ENCODE data around the gene APOB. TPM values are rescaled to one million over a fixed set of nuclear protein-coding genes. Genes with fewer than 3 reads are reported as not detected.
"Not testable (repeated sequence)": the region's sequence is repeated elsewhere in the genome, so short reads cannot be mapped to it uniquely, and the experiment has no call there.

Gene APOB
- total RNA-seq, 3 donors from 2014 or later: 0.82 to 1.1 (median 0.95) TPM

- Mint-ChIP-seq H3K36me3 (ENCODE audit: insufficient read depth) (no peaks in the 10 kb centered on the region), H3K9me3 (no peaks in the 10 kb centered on the region), H3K27me3 (ENCODE audit: low read depth) (peaks cover 16% of the 10 kb centered on the region), H3K4me1 (ENCODE audit: low read depth) (no peaks in the 10 kb centered on the region), H3K4me3 (no peak overlapping the region)
- DNase-seq: no peak
- ATAC-seq: no peak
Measured at GRCh38 chr2:21032338-21033236, 11.3 kb downstream of the APOB start.

GRCh38 chr2:21030983-21031968 lies 12.6 kb downstream of the APOB start:
- H3K36me3 Mint-ChIP-seq (ENCODE audit: insufficient read depth): no peaks in the 10 kb centered on the region
- H3K4me3 Mint-ChIP-seq: no peak overlapping the region
- ATAC-seq: no peak
- H3K9me3 Mint-ChIP-seq: no peaks in the 10 kb centered on the region
- no peak for DNase-seq
- H3K27me3 Mint-ChIP-seq (ENCODE audit: low read depth): peaks cover 14% of the 10 kb centered on the region
- H3K4me1 Mint-ChIP-seq (ENCODE audit: low read depth): no peaks in the 10 kb centered on the region

GRCh38 chr2:21029519-21029918 lies 14.4 kb downstream of the APOB start:
- H3K9me3 Mint-ChIP-seq: no peaks in the 10 kb centered on the region
- H3K4me3 Mint-ChIP-seq: no peak overlapping the region
- peaks cover 10% of the 10 kb centered on the region for H3K27me3 Mint-ChIP-seq (ENCODE audit: low read depth)
- no peak for DNase-seq
- no peak for ATAC-seq
- H3K36me3 Mint-ChIP-seq (ENCODE audit: insufficient read depth): no peaks in the 10 kb centered on the region
- H3K4me1 Mint-ChIP-seq (ENCODE audit: low read depth): no peaks in the 10 kb centered on the region

- H3K27me3 Mint-ChIP-seq (ENCODE audit: low read depth): peaks cover 10% of the 10 kb centered on the region
Measured at GRCh38 chr2:21028951-21029350, 14.9 kb downstream of the APOB start.

GRCh38 chr2:21028021-21028947 lies 15.6 kb downstream of the APOB start:
- ATAC-seq (no peak), DNase-seq (no peak)
- Mint-ChIP-seq H3K9me3 (no peaks in the 10 kb centered on the region), H3K4me1 (ENCODE audit: low read depth) (no peaks in the 10 kb centered on the region), H3K27me3 (ENCODE audit: low read depth) (peaks cover 10% of the 10 kb centered on the region), H3K4me3 (no peak overlapping the region), H3K36me3 (ENCODE audit: insufficient read depth) (no peaks in the 10 kb centered on the region)

More at GRCh38 chr2:21028951-21029350, 14.9 kb downstream of the APOB start:
- not testable (repeated sequence) for H3K36me3 Mint-ChIP-seq (ENCODE audit: insufficient read depth); ATAC-seq; H3K9me3 Mint-ChIP-seq; H3K4me1 Mint-ChIP-seq (ENCODE audit: low read depth); DNase-seq; H3K4me3 Mint-ChIP-seq

- H3K4me1 Mint-ChIP-seq (ENCODE audit: low read depth): no peaks in the 10 kb centered on the region
- no peaks in the 10 kb centered on the region for H3K36me3 Mint-ChIP-seq (ENCODE audit: insufficient read depth)
- no peaks in the 10 kb centered on the region for H3K9me3 Mint-ChIP-seq
- H3K27me3 Mint-ChIP-seq (ENCODE audit: low read depth): peaks cover 14% of the 10 kb centered on the region
- no peak overlapping the region for H3K4me3 Mint-ChIP-seq
- ATAC-seq (no peak), DNase-seq (no peak)
Measured at GRCh38 chr2:21026479-21027282, 17.2 kb downstream of the APOB start.

GRCh38 chr2:21025690-21026478 lies 18.0 kb downstream of the APOB start:
- no peak for DNase-seq
- no peaks in the 10 kb centered on the region for H3K9me3 Mint-ChIP-seq
- no peak for ATAC-seq
- peaks cover 14% of the 10 kb centered on the region for H3K27me3 Mint-ChIP-seq (ENCODE audit: low read depth)
- no peak overlapping the region for H3K4me3 Mint-ChIP-seq
- no peaks in the 10 kb centered on the region for H3K36me3 Mint-ChIP-seq (ENCODE audit: insufficient read depth)
- no peaks in the 10 kb centered on the region for H3K4me1 Mint-ChIP-seq (ENCODE audit: low read depth)

GRCh38 chr2:21024722-21025389 lies 19.0 kb downstream of the APOB start:
- Mint-ChIP-seq H3K4me3 (no peak overlapping the region), H3K9me3 (no peaks in the 10 kb centered on the region), H3K27me3 (ENCODE audit: low read depth) (peaks cover 14% of the 10 kb centered on the region), H3K4me1 (ENCODE audit: low read depth) (no peaks in the 10 kb centered on the region), H3K36me3 (ENCODE audit: insufficient read depth) (no peaks in the 10 kb centered on the region)
- no peak for ATAC-seq
- DNase-seq: no peak

GRCh38 chr2:21024198-21024597 lies 19.7 kb downstream of the APOB start:
- Mint-ChIP-seq H3K4me1 (ENCODE audit: low read depth) (no peaks in the 10 kb centered on the region), H3K36me3 (ENCODE audit: insufficient read depth) (no peaks in the 10 kb centered on the region), H3K4me3 (no peak overlapping the region), H3K27me3 (ENCODE audit: low read depth) (peaks cover 14% of the 10 kb centered on the region), H3K9me3 (no peaks in the 10 kb centered on the region)
- no peak for DNase-seq
- ATAC-seq: no peak

GRCh38 chr2:21023419-21024181 lies 20.3 kb downstream of the APOB start:
- no peaks in the 10 kb centered on the region for H3K9me3 Mint-ChIP-seq
- DNase-seq: no peak
- ATAC-seq: no peak
- no peaks in the 10 kb centered on the region for H3K4me1 Mint-ChIP-seq (ENCODE audit: low read depth)
- H3K4me3 Mint-ChIP-seq: no peak overlapping the region
- no peaks in the 10 kb centered on the region for H3K36me3 Mint-ChIP-seq (ENCODE audit: insufficient read depth)
- peaks cover 8% of the 10 kb centered on the region for H3K27me3 Mint-ChIP-seq (ENCODE audit: low read depth)

GRCh38 chr2:21022792-21023367 lies 21.0 kb downstream of the APOB start:
- DNase-seq: no peak
- Mint-ChIP-seq H3K4me1 (ENCODE audit: low read depth) (no peaks in the 10 kb centered on the region), H3K4me3 (no peak overlapping the region), H3K27me3 (ENCODE audit: low read depth) (peaks cover 5% of the 10 kb centered on the region), H3K36me3 (ENCODE audit: insufficient read depth) (no peaks in the 10 kb centered on the region), H3K9me3 (no peaks in the 10 kb centered on the region)
- no peak for ATAC-seq

Data from activated T-cell treated with anti-CD3 and anti-CD28 coated beads, Interleukin-2, amount 50 U/mL, for 4 hours (primary cell).